Measurements from ENCODE around the gene ZNF778.

- TF ChIP-seq JUN (IDR thresholded peaks at IDR 0.05) = no peak
- TF ChIP-seq KDM5A (IDR thresholded peaks at IDR 0.05) = no peak
- TF ChIP-seq, protein P1, sequence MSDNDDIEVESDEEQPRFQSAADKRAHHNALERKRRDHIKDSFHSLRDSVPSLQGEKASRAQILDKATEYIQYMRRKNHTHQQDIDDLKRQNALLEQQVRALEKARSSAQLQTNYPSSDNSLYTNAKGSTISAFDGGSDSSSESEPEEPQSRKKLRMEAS (IDR thresholded peaks at IDR 0.05) = no peak
- no peak for TF ChIP-seq HDAC2 (IDR thresholded peaks at IDR 0.05)
- no peak for TF ChIP-seq CTCF (IDR thresholded peaks at IDR 0.05)
- no peak for TF ChIP-seq RFX5 (IDR thresholded peaks at IDR 0.05)
- TF ChIP-seq, protein P2, sequence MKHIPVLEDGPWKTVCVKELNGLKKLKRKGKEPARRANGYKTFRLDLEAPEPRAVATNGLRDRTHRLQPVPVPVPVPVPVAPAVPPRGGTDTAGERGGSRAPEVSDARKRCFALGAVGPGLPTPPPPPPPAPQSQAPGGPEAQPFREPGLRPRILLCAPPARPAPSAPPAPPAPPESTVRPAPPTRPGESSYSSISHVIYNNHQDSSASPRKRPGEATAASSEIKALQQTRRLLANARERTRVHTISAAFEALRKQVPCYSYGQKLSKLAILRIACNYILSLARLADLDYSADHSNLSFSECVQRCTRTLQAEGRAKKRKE (CRISPR knock-in tag; IDR thresholded peaks at IDR 0.05; ENCODE audit: low read depth) = no peak
- TF ChIP-seq ELK1 (IDR thresholded peaks at IDR 0.05; ENCODE audit: low read depth, low read length) = no peak
- no peak for TF ChIP-seq POLR2AphosphoS2 (conservative IDR thresholded peaks at IDR 0.05; ENCODE audit: low read length)
- no peak for TF ChIP-seq POLR2A (IDR thresholded peaks at IDR 0.05; ENCODE audit: low read length)
Observed at GRCh38 chr16:89275284-89275584, 57.7 kb downstream of the ZNF778 start.
